Dermis lymphatic vessel endothelial cell (primary cell): Measurements from ENCODE around the gene ACTBL2. TPM values are rescaled to one million over a fixed set of nuclear protein-coding genes. Genes with fewer than 3 reads are reported as not detected.

Experiments used
- total RNA-seq: library from RNA; depleted of rRNA; stranded (reverse); fragments of >200 nt; gene quantifications from 2 replicates; pipeline ENCODE4 v1.2.1, GENCODE V29; 2014

The ACTBL2 gene
- under 0.01 TPM in 1 of 2 replicates, not detected in the other for total RNA-seq

DNA sequence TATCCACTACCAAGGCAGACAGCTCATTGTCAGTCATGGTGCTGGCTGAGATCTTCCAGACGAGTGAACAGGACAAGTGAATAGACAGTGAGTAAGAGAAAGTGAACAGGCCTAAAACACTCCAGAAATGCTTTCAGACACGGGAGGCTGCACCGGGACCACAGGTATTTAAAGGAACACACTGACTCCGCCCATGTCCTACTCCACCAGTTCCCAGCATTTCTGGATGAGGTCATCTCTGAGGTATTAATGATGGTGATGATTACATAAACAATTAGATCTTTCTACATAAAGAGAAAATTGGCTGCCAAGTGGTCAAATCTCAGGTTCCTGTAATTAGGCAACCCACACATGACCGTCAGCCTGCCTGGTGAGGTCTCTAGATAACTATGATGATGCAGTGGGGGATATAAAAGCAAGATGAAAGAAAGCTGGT is at the start of gene ACTBL2:
Gene ACTBL2 (minus strand): TSS at position 141 of the 436 bp plus-strand sequence. CDS start 104 bp downstream, at position 37.

